A549 (cell line): Measurements from ENCODE around the gene NQO2. TPM values are rescaled to one million over a fixed set of nuclear protein-coding genes. Genes with fewer than 3 reads are reported as not detected.
A peak's percentile ranks its signal among the peaks of the same experiment; 100 is the strongest.
"Not testable (repeated sequence)": the region's sequence is repeated elsewhere in the genome, so short reads cannot be mapped to it uniquely, and the experiment has no call there.

Source experiments
- ATAC-seq, 2 experiments: fragments of 200-7000 bp in 1 of 2; fragments of >200 bp in 1 of 2; cut with Nextera tagmentation in 1 of 2; cut with Tn5 transposase in 1 of 2; 3 replicates each; pipeline versions ENCODE4 v1.8.0 to v1.9.1; 2018 to 2020; ENCODE audit warnings: mild to moderate bottlenecking in 1 of 2, moderate library complexity in 1 of 2
- CTCF ChIA-PET: fragments of 300-600 bp; sonication (Branson Sonifier 250); formaldehyde crosslinking; extraction: SDS; loops from one replicate; lab custom pipeline; 2021; ENCODE audit warnings: antibody characterized with exemption, inconsistent platforms; lab: Yijun Ruan, JAX
- POLR2A ChIA-PET: fragments of 350-600 bp; formaldehyde crosslinking; extraction: SDS; loops from one replicate; lab custom pipeline; 2021; ENCODE audit warnings: antibody characterized with exemption, inconsistent platforms; lab: Yijun Ruan, JAX
- DNase-seq, 2 experiments: peaks; one replicate each; pipeline versions ENCODE4 v3.0.0 to v3.0.0-alpha.2; 2011 to 2016; ENCODE audit warnings: low read depth in 1 of 2, low spot score in 1 of 2
- FAIRE-seq: peaks from 2 replicates; lab custom pipeline; 2011; peaks lifted over from hg19 to GRCh38; lab: Jason Lieb, UNC
- H3K27ac ChIP-seq, 2 experiments: fragments of >200 bp; sonication (Bioruptor Twin); formaldehyde crosslinking; 3 replicates each; pipeline ENCODE4 v1.5.1; 2016 to 2017
- H3K4me1 ChIP-seq: fragments of >200 bp; sonication (Bioruptor Twin); formaldehyde crosslinking; 3 replicates; pipeline ENCODE4 v1.6.1; 2016
- H3K4me2 ChIP-seq: fragments of >200 bp; sonication (Bioruptor Twin); formaldehyde crosslinking; 3 replicates; pipeline ENCODE4 v1.6.1; 2016
- H3K4me3 ChIP-seq: fragments of >200 bp; sonication (Bioruptor Twin); formaldehyde crosslinking; 3 replicates; pipeline ENCODE4 v1.5.1; 2016
- H3K9me3 ChIP-seq: fragments of >200 bp; sonication (Bioruptor Twin); formaldehyde crosslinking; 3 replicates; pipeline ENCODE4 v1.6.1; 2016
- ATOH8 ChIP-seq: fragments of 250-450 bp; sonication (Bioruptor Pico); IDR thresholded peaks from 2 replicates; pipeline ENCODE4 v1.5.0; 2020; ENCODE audit warnings: low read depth, mild to moderate bottlenecking, moderate library complexity
- BHLHE40 ChIP-seq: IDR thresholded peaks from 2 replicates; pipeline ENCODE4 v1.6.1; 2012; ENCODE audit warnings: low read depth, low read length, inconsistent platforms
- CEBPB ChIP-seq, 2 experiments: fragments of >200 bp in 1 of 2; sonication (Bioruptor Twin) in 1 of 2; formaldehyde crosslinking in 1 of 2; IDR thresholded peaks; 2 replicates each; pipeline ENCODE4 v1.6.1; 2012 to 2016
- CTCF ChIP-seq: fragments of >200 bp; sonication (Bioruptor Twin); formaldehyde crosslinking; IDR thresholded peaks from 3 replicates; pipeline ENCODE4 v1.5.1; 2016
- EHF ChIP-seq: fragments of 250-450 bp; sonication (Bioruptor Pico); IDR thresholded peaks from 2 replicates; pipeline ENCODE4 v1.5.0; 2020; ENCODE audit warnings: mild to moderate bottlenecking
- EHMT2 ChIP-seq: fragments of 200-600 bp; sonication (generic); IDR thresholded peaks from 2 replicates; pipeline ENCODE4 v1.6.1; 2016; ENCODE audit warnings: antibody characterized with exemption, low read depth, mild to moderate bottlenecking, moderate library complexity
- EP300 ChIP-seq, 2 experiments: fragments of >200 bp; sonication (Bioruptor Twin); formaldehyde crosslinking; IDR thresholded peaks; 2 replicates in 1 of 2; 3 replicates in 1 of 2; pipeline ENCODE4 v1.6.1; 2016 to 2017
- FOSL2 ChIP-seq, 2 experiments: fragments of 450-650 bp in 1 of 2; fragments of >200 bp in 1 of 2; sonication (Bioruptor Twin) in 1 of 2; formaldehyde crosslinking; IDR thresholded peaks; 2 replicates each; pipeline versions ENCODE4 v1.5.0 to v1.6.1; 2016 to 2020; ENCODE audit warnings: mild to moderate bottlenecking in 1 of 2, moderate library complexity in 1 of 2
- HMGXB4 ChIP-seq: fragments of 250-450 bp; sonication (Bioruptor Pico); IDR thresholded peaks from 2 replicates; pipeline ENCODE4 v1.5.0; 2021; ENCODE audit warnings: mild to moderate bottlenecking, moderate library complexity, borderline replicate concordance
- JUN ChIP-seq, 2 experiments: fragments of >200 bp; sonication (Bioruptor Twin); formaldehyde crosslinking; IDR thresholded peaks; 2 replicates in 1 of 2; 3 replicates in 1 of 2; pipeline ENCODE4 v1.6.1; 2016 to 2017
- MAFK ChIP-seq: fragments of 450-650 bp; IDR thresholded peaks from 2 replicates; pipeline ENCODE4 v1.6.1; 2014; ENCODE audit not compliant: partially characterized antibody
- MAX ChIP-seq: IDR thresholded peaks from 2 replicates; pipeline ENCODE4 v1.6.1; 2012
- NFE2L2 ChIP-seq: fragments of 150-350 bp; conservative IDR thresholded peaks from 2 replicates; pipeline ENCODE4 v1.6.1; 2014; ENCODE audit warnings: low read length
- RAD21 ChIP-seq, 2 experiments: fragments of >200 bp in 1 of 2; sonication (Bioruptor Twin) in 1 of 2; formaldehyde crosslinking in 1 of 2; IDR thresholded peaks in 1 of 2; conservative IDR thresholded peaks in 1 of 2; 2 replicates in 1 of 2; 3 replicates in 1 of 2; pipeline ENCODE4 v1.6.1; 2012 to 2018; ENCODE audit warnings: inconsistent platforms in 1 of 2
- REST ChIP-seq: fragments of 200-600 bp; sonication (generic); IDR thresholded peaks from 2 replicates; pipeline ENCODE4 v1.6.1; 2016; ENCODE audit warnings: antibody characterized with exemption, mild to moderate bottlenecking, moderate library complexity
- SMC3 ChIP-seq: fragments of >200 bp; sonication (Bioruptor Twin); formaldehyde crosslinking; IDR thresholded peaks from 3 replicates; pipeline ENCODE4 v1.6.1; 2018; ENCODE audit warnings: inconsistent platforms
- TFCP2L1 ChIP-seq: fragments of 250-450 bp; sonication (Bioruptor Pico); IDR thresholded peaks from 2 replicates; pipeline ENCODE4 v1.5.0; 2021; ENCODE audit warnings: mild to moderate bottlenecking
- WGBS: methylation state at CpG from one replicate; pipeline ENCODE4 v1.1.6; 2017; ENCODE audit errors: missing lambda C conversion rate; 5-methylcytosine and 5-hydroxymethylcytosine counted together
- polyA plus RNA-seq, 4 experiments: library from polyadenylated mRNA; depleted of rRNA in 3 of 4; stranded (reverse); fragments of >200 nt; fragmentation: RNase III in 1 of 4; extraction: RNeasy Plus Mini Kit Qiagen cat#74134 plus additional on column Dnase treatment in 1 of 4; gene quantifications; 2 replicates in 3 of 4; 3 replicates in 1 of 4; pipeline ENCODE4 v1.2.3, GENCODE V29; 2011 to 2017

NQO2 gene
- polyA plus RNA-seq, 2 of the 4 experiments (the other 2 are of a cell fraction) = 67.2 to 86.5 TPM

- peak overlapping the region; percentile 84 for H3K4me2 ChIP-seq
- 9% methylated on average over 2 of the region's 2 CpGs for WGBS
- H3K4me1 ChIP-seq = peaks cover 23% of the 10 kb centered on the region
- peak overlapping the region; percentile 69; the same call in 2 of the 3 replicates for H3K4me3 ChIP-seq
- FAIRE-seq = no peak
- peak overlapping the region; percentile 90 to 98 for H3K27ac ChIP-seq
- no peaks in the 10 kb centered on the region for H3K9me3 ChIP-seq
- POLR2A ChIA-PET = interaction anchor here (0.7 to 1.7 kb wide), 5 partner anchors 12 to 62 kb away, joined by 3 to 15 read pairs (median 5); no protein-coding TSS in a partner anchor
- CTCF ChIA-PET = interaction anchor here (0.6 to 2.7 kb wide), 22 partner anchors 9 to 1408 kb away, joined by 3 to 18 read pairs (median 4); partner anchors contain the start of gene SERPINB1
- peak; percentile 67 to 88 for DNase-seq
- peak; percentile 29 to 37 for ATAC-seq
- TF ChIP-seq RAD21 (conservative IDR thresholded peaks at IDR 0.05 in 1 of 2, IDR thresholded peaks at IDR 0.05 in 1 of 2) (peak; percentile 20 to 36; a peak in 2 of 5 replicates), EHMT2 (no peak), TFCP2L1 (CRISPR knock-in tag) (no peak), EHF (no peak), MAFK (peak; percentile 100), MAX (peak; percentile 89), BHLHE40 (0 out of 2 replicates have a peak, but pooled peaks have one; percentile 45), CTCF (peak; percentile 47), JUN (IDR thresholded peaks at IDR 0.05) (0 out of 5 replicates have a peak, but pooled peaks of 1 of the 2 experiments have one; percentile 20), REST (no peak), FOSL2 (IDR thresholded peaks at IDR 0.05) (no peak), FOSL2 (CRISPR knock-in tag; IDR thresholded peaks at IDR 0.05) (peak; percentile 83), ATOH8 (CRISPR knock-in tag) (no peak), SMC3 (peak; percentile 47; the same call in 2 of the 3 replicates), NFE2L2 (peak; percentile 95)
Measured at GRCh38 chr6:3001773-3002293, 2.1 kb downstream of the NQO2 start.

- peak overlapping the region in 1 of 2 experiments; percentile 98; a peak in 1 of 6 replicates for H3K27ac ChIP-seq
- CTCF ChIA-PET = interaction anchor here (0.8 to 2.7 kb wide), 2 partner anchors 14 to 16 kb away, joined by 3 to 18 read pairs; no protein-coding TSS in a partner anchor
- POLR2A ChIA-PET, FAIRE-seq, ATAC-seq, H3K9me3 ChIP-seq, H3K4me3 ChIP-seq, DNase-seq, H3K4me2 ChIP-seq: not testable (repeated sequence)
- peaks cover 23% of the 10 kb centered on the region for H3K4me1 ChIP-seq
- 70% methylated on average over 2 of the region's 5 CpGs for WGBS
Measured at GRCh38 chr6:3003226-3003625, 3.5 kb downstream of the NQO2 start.

GRCh38 chr6:3005077-3005476 lies 5.4 kb downstream of the NQO2 start:
- CTCF ChIA-PET = no interaction called here
- ATAC-seq (no peak), FAIRE-seq (no peak)
- H3K9me3 ChIP-seq = no peaks in the 10 kb centered on the region
- H3K27ac ChIP-seq = no peak overlapping the region
- POLR2A ChIA-PET = interaction anchor here (0.9 kb wide), 1 partner anchor 19 kb away, joined by 3 read pairs; no protein-coding TSS in a partner anchor
- peak; percentile 13; the same call in 1 of the 2 replicates for TF ChIP-seq NFE2L2
- no peak for TF ChIP-seq HMGXB4 (CRISPR knock-in tag)
- no peak for TF ChIP-seq EHMT2
- TF ChIP-seq CEBPB (IDR thresholded peaks at IDR 0.05) = no peak
- TF ChIP-seq MAFK = peak; percentile 60
- TF ChIP-seq EP300 (IDR thresholded peaks at IDR 0.05) = no peak
- TF ChIP-seq, all 56 proteins: peak for 2
- H3K4me2 ChIP-seq = no peak overlapping the region
- 96% methylated on average over 9 of the region's 9 CpGs for WGBS
- H3K4me3 ChIP-seq = no peak overlapping the region
- DNase-seq = no peak
- peaks cover 22% of the 10 kb centered on the region for H3K4me1 ChIP-seq
